GM18505 (cell line): Measurements from ENCODE around the gene KDM2B.
"Not testable (repeated sequence)": the region's sequence is repeated elsewhere in the genome, so short reads cannot be mapped to it uniquely, and the experiment has no call there.

Source experiments
- ATAC-seq: cut with Tn5 transposase; IDR thresholded peaks from one replicate; pipeline ENCODE4 v1.9.1; 2021; ENCODE audit not compliant: unreplicated experiment
- POLR2A ChIP-seq: IDR thresholded peaks from 4 replicates; pipeline ENCODE4 v1.6.1; 2011; ENCODE audit warnings: borderline replicate concordance; ENCODE audit not compliant: insufficient read depth, insufficient read length; ENCODE audit errors: extremely low read depth

KDM2B gene

GRCh38 chr12:121505513-121505912, 75.3 kb downstream of the KDM2B start:
- TF ChIP-seq POLR2A = no peak
- no peak for ATAC-seq

DNA sequence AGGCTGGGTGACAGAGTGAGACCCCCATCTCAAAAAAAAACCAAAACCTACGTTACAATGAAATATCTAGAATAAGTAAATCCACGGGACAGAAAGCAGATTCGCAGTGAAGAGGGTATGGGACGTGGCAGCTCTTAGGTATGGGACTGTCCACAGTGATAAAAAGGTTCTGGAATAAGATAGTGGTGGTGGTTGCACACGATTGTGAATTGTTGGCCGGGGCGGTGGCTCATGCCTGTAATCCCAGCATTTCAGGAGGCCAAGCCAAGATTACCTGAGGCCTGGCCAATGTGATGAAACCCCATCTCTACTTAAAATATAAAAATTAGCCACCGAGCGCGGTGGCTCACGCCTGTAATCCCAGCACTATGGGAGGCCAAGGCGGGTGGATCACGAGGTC, 76.3 kb downstream of the KDM2B start:
- no peak for ATAC-seq
- TF ChIP-seq POLR2A = no peak

DNA sequence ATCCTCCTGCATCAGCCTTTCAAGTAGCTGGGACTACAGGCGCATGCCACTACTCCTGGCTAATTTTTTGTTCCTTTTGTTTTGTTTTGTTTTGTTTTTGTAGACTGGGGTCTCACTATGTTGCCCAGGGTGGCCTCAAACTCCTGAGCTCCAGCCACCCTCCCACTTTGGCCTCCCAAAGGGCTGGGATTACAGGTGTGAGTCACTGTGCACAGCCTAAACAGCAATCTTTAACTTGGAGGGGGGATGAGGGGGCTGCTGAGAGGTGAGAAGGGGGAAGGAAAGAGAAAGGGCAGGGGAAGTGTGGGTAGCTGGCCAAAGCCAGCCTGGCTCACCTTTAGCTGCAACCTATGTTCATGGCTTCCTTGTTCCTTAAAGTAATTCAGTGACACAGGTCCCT, 77.4 kb downstream of the KDM2B start:
- no peak for ATAC-seq
- TF ChIP-seq POLR2A = no peak

GRCh38 chr12:121501946-121502345, 78.9 kb downstream of the KDM2B start:
- TF ChIP-seq POLR2A = no peak
- no peak for ATAC-seq

- TF ChIP-seq POLR2A = no peak
- no peak for ATAC-seq
Observed at GRCh38 chr12:121499929-121500793, 80.7 kb downstream of the KDM2B start.

DNA sequence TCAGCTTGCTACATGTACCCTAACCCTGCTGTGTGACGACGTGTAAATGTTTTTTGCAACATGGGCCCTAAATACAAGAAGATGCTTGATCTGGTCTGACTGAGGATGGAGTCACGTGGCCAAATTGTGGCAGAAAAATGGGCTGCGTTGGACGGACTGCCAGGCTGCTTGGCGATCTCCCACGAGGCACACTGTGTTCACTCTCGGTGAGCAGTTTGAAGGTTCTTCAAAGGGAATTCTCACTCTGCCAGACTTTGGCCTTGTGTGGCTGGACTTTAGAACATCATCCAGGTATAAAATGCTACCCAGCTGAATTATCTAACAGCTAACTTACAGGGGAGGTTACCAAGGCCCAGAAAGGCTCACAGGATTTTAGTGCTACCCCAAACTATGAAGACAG, 85.1 kb downstream of the KDM2B start:
- TF ChIP-seq POLR2A = no peak
- ATAC-seq = no peak

DNA sequence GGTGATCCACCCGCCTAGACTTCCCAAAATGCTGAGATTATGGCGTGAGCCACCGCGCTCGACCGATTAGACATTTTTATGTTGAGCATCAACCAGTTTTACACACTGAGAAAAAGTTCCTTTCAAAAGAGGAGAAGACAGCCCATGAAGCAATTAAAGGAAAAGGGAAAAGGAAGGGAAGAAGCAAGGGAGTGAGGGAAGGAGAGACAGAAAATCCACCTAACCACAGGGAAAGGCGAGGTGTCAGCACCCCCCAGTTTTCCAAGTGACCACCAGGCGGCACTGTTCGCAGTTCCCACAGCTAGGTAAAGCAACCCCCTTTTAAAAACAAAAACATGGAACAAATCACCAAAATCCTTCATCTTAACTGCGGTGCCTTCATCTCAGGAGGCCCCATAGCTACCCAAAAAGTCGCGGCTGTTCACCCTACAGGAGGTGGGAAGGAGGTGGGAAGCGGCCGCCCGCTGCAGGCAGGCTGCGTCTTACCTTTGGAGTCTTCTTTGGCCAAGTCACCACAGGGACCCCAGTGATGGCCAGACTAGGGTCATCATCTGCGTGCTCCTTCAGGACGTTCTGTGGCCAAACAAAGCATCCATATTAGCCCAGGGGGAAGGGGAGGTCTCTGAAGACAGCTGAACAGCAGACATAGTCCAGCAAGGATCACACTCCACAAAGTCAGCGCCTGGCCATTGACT, 86.6 kb downstream of the KDM2B start:
- no peak for TF ChIP-seq POLR2A
- no peak for ATAC-seq

- no peak for TF ChIP-seq POLR2A
Observed at GRCh38 chr12:121490401-121491281, 90.2 kb downstream of the KDM2B start.

GRCh38 chr12:121489874-121490273, 90.9 kb downstream of the KDM2B start:
- no peak for TF ChIP-seq POLR2A
- ATAC-seq = no peak

More at GRCh38 chr12:121490401-121491281, 90.2 kb downstream of the KDM2B start:
- no peak for ATAC-seq

- no peak for TF ChIP-seq POLR2A
- no peak for ATAC-seq
Observed at GRCh38 chr12:121484967-121485366, 95.9 kb downstream of the KDM2B start.

DNA sequence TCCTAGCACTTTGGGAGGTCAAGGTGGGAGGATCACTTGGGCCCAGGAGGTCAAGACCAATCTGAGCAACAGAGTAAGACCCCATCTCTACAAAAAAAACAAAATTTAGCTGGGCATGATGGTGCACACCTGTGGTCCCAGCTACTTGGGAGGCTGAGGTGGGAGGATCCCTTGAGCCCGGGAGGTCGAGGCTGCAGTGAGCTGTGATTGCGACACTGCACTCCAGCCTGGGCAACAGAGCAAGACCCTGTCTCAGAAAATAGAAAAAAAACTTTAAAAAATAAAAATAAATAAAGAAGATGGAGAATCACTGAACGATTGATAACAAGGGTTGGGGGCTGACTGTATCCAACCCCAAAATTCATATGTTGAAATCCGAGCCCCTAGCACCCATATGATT, 96.3 kb downstream of the KDM2B start:
- ATAC-seq = not testable (repeated sequence)

GRCh38 chr12:121483949-121484348, 96.9 kb downstream of the KDM2B start:
- no peak for ATAC-seq
- TF ChIP-seq POLR2A = no peak

GRCh38 chr12:121476477-121476876, 104.3 kb downstream of the KDM2B start:
- TF ChIP-seq POLR2A = no peak
- ATAC-seq = no peak

- ATAC-seq = no peak
- no peak for TF ChIP-seq POLR2A
Observed at GRCh38 chr12:121475279-121475678, 105.5 kb downstream of the KDM2B start.
